ENCODE measurements around the gene TCHP.
"Not testable (repeated sequence)": the region's sequence is repeated elsewhere in the genome, so short reads cannot be mapped to it uniquely, and the experiment has no call there.

TCHP gene

GRCh38 chr12:109899783-109900751, at the start of gene TCHP:
Gene TCHP, plus strand, starts transcription at chr12:109900274. Its CDS starts 2,753 bp downstream, at chr12:109903027.
- peak; percentile 64 for DNase-seq (ENCODE audit: low read depth)
- H3K4me3 ChIP-seq (ENCODE audit: low read depth, low read length) = peak within 1 kb of the TSS; percentile 76

- DNase-seq (ENCODE audit: low read depth); H3K4me3 ChIP-seq (ENCODE audit: low read depth, low read length): not testable (repeated sequence)
These were observed 49.6 kb upstream of the TCHP start for GRCh38 chr12:109850518-109850917.

GRCh38 chr12:109855377-109855776, 44.7 kb upstream of the TCHP start:
- H3K4me3 ChIP-seq (ENCODE audit: low read depth, low read length) = no peak overlapping the region
- DNase-seq (ENCODE audit: low read depth) = no peak

GRCh38 chr12:109857715-109858114, 42.4 kb upstream of the TCHP start:
- no peak for DNase-seq (ENCODE audit: low read depth)
- H3K4me3 ChIP-seq (ENCODE audit: low read depth, low read length) = no peak overlapping the region

GRCh38 chr12:109858764-109859163, 41.3 kb upstream of the TCHP start:
- no peak overlapping the region for H3K4me3 ChIP-seq (ENCODE audit: low read depth, low read length)
- no peak for DNase-seq (ENCODE audit: low read depth)

- no peak overlapping the region for H3K4me3 ChIP-seq (ENCODE audit: low read depth, low read length)
- no peak for DNase-seq (ENCODE audit: low read depth)
These were observed 39.1 kb upstream of the TCHP start for GRCh38 chr12:109860977-109861376.

- no peak overlapping the region for H3K4me3 ChIP-seq (ENCODE audit: low read depth, low read length)
- no peak for DNase-seq (ENCODE audit: low read depth)
These were observed 38.3 kb upstream of the TCHP start for GRCh38 chr12:109861689-109862314.

- not testable (repeated sequence) for DNase-seq (ENCODE audit: low read depth); H3K4me3 ChIP-seq (ENCODE audit: low read depth, low read length)
These were observed 37.6 kb upstream of the TCHP start for GRCh38 chr12:109862491-109862890.

GRCh38 chr12:109863847-109864712, 36.0 kb upstream of the TCHP start:
- no peak for DNase-seq (ENCODE audit: low read depth)

GRCh38 chr12:109864916-109865315, 35.2 kb upstream of the TCHP start:
- H3K4me3 ChIP-seq (ENCODE audit: low read depth, low read length) = no peak overlapping the region
- no peak for DNase-seq (ENCODE audit: low read depth)

More at GRCh38 chr12:109863847-109864712, 36.0 kb upstream of the TCHP start:
- no peak overlapping the region for H3K4me3 ChIP-seq (ENCODE audit: low read depth, low read length)

GRCh38 chr12:109868182-109869051, 31.7 kb upstream of the TCHP start:
- H3K4me3 ChIP-seq (ENCODE audit: low read depth, low read length) = no peak overlapping the region
- no peak for DNase-seq (ENCODE audit: low read depth)

- DNase-seq (ENCODE audit: low read depth) = no peak
- no peak overlapping the region for H3K4me3 ChIP-seq (ENCODE audit: low read depth, low read length)
These were observed 29.4 kb upstream of the TCHP start for GRCh38 chr12:109870648-109871047.

- DNase-seq (ENCODE audit: low read depth) = no peak
- no peak overlapping the region for H3K4me3 ChIP-seq (ENCODE audit: low read depth, low read length)
These were observed 28.3 kb upstream of the TCHP start for GRCh38 chr12:109871668-109872314.

GRCh38 chr12:109873653-109874052, 26.4 kb upstream of the TCHP start:
- no peak for DNase-seq (ENCODE audit: low read depth)
- no peak overlapping the region for H3K4me3 ChIP-seq (ENCODE audit: low read depth, low read length)

- no peak for DNase-seq (ENCODE audit: low read depth)
- no peak overlapping the region for H3K4me3 ChIP-seq (ENCODE audit: low read depth, low read length)
These were observed 24.4 kb upstream of the TCHP start for GRCh38 chr12:109875572-109876131.

- H3K4me3 ChIP-seq (ENCODE audit: low read depth, low read length) = no peak overlapping the region
- DNase-seq (ENCODE audit: low read depth) = no peak
These were observed 23.7 kb upstream of the TCHP start for GRCh38 chr12:109876406-109876805.

- no peak overlapping the region for H3K4me3 ChIP-seq (ENCODE audit: low read depth, low read length)
- DNase-seq (ENCODE audit: low read depth) = no peak
These were observed 22.4 kb upstream of the TCHP start for GRCh38 chr12:109877504-109878246.

All from skeletal muscle cell (primary cell).